Tibial nerve (tissue), 3 donors: ENCODE results near the gene PLAC9.
"Not testable (repeated sequence)": the region's sequence is repeated elsewhere in the genome, so short reads cannot be mapped to it uniquely, and the experiment has no call there.

ENCODE experiments used
- CTCF ChIP-seq, 5 experiments: fragments of 200-600 bp in 3 of 5; fragments of 450-650 bp in 2 of 5; sonication (generic) in 3 of 5; IDR thresholded peaks; one replicate each; pipeline ENCODE4 v1.5.1; 2016 to 2019; ENCODE audit warnings: antibody characterized with exemption in 5 of 5, mild to moderate bottlenecking in 3 of 5, moderate library complexity in 2 of 5
- POLR2A ChIP-seq, 2 donors: fragments of 450-650 bp; IDR thresholded peaks; one replicate each; pipeline ENCODE4 v1.6.1; 2017; ENCODE audit warnings: antibody characterized with exemption in 2 of 2, mild to moderate bottlenecking in 2 of 2, moderate library complexity in 2 of 2

GRCh38 chr10:80133687-80134086 lies 1.2 kb downstream of the PLAC9 start:
- not testable (repeated sequence) for TF ChIP-seq CTCF, POLR2A (IDR thresholded peaks at IDR 0.05)
